Activated naive CD4-positive, alpha-beta T cell treated with anti-CD3 and anti-CD28 coated beads, Interleukin-2, amount 10 ng/mL, durations not matched to agents 5 hours and 36 hours (primary cell): ENCODE results near the gene ACSF2. TPM values are rescaled to one million over a fixed set of nuclear protein-coding genes. Genes with fewer than 3 reads are reported as not detected.

Source experiments
- total RNA-seq, 2 experiments: library from RNA; stranded (reverse); gene quantifications; one replicate each; pipeline ENCODE4 v1.2.3, GENCODE V29; 2021

ACSF2 gene, protein sequence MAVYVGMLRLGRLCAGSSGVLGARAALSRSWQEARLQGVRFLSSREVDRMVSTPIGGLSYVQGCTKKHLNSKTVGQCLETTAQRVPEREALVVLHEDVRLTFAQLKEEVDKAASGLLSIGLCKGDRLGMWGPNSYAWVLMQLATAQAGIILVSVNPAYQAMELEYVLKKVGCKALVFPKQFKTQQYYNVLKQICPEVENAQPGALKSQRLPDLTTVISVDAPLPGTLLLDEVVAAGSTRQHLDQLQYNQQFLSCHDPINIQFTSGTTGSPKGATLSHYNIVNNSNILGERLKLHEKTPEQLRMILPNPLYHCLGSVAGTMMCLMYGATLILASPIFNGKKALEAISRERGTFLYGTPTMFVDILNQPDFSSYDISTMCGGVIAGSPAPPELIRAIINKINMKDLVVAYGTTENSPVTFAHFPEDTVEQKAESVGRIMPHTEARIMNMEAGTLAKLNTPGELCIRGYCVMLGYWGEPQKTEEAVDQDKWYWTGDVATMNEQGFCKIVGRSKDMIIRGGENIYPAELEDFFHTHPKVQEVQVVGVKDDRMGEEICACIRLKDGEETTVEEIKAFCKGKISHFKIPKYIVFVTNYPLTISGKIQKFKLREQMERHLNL
- 10 to 100 TPM; 23.1 to 24.0 TPM for total RNA-seq

DNA sequence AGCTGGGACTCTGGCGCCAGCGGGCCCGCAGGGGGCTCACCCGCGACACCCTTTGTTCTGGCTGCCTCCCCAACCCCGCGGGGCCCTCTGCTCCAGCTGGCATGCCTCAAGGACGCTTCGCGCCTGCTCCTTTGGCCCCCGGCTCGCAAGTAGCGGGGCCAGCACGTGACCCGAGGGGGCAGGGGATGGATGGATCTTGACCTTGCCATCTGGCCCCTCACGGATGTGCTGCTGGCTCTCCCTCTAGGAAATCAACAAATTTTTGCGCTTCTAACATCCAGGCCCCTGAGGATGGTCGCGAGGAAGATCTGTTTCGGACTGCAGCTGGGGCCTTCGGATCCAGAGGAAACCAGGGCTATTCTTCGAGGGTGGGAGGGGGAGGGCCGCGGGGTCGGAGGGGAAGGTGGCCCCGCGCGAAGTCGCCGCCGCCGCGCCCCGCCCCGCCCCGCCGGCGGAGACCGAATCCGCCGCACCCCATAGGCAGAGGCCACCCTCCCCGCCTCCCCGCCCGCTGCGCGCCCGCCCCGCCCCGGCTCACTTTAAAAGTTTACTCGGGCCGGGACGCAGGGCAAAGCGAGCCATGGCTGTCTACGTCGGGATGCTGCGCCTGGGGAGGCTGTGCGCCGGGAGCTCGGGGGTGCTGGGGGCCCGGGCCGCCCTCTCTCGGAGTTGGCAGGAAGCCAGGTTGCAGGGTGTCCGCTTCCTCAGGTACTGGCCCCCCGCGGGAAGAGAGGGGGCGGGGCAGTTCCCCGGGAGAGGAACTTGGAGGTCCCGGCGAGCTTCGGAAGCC, at the start of gene ACSF2:
ACSF2 (plus strand) TSS at position 537 of the 790 bp plus-strand sequence; CDS start at position 581, 44 bp downstream.

DNA sequence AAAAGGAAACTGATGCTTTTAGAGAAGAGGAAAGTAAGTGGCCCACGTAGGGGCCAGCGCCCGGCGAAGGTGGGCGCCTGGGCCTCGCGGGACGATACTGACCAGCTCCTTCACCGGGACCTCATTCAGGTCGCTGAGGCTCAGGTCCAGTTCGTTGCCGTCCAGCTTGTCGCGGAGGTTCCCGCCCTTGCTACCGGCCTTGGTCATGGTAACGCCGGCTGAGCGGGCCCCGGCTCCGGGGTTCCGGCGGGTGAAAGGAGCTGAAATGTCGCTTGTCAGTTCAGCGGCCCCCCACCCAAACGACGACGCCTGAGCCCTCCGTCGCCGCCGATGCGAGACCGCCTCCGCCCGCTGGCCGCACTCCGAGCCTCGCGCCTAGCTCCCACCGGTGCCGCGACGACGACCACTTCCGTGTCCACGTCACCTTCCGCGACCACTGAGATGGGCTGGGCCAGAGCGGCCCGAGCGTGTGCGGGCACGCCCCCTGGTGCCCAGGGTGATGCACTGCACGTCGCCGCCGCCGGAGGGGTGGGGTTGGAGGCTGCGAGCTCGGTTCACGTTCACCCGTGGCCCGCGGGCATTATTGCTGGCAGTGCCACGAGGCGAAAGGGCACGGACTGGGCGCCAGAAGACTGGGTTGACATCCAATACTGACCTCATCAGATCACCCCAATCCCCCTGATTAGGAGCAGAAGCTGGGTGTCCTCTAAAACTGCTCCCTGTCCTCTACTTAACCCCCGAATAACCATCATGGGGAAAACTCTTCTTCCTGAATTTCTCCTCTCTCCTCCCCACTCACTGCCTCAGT, 28.7 kb upstream of the ACSF2 start, which contains the start of gene LRRC59:
LRRC59 (minus strand) TSS at position 413 of the 808 bp plus-strand sequence; CDS start at position 207, 206 bp downstream.

DNA sequence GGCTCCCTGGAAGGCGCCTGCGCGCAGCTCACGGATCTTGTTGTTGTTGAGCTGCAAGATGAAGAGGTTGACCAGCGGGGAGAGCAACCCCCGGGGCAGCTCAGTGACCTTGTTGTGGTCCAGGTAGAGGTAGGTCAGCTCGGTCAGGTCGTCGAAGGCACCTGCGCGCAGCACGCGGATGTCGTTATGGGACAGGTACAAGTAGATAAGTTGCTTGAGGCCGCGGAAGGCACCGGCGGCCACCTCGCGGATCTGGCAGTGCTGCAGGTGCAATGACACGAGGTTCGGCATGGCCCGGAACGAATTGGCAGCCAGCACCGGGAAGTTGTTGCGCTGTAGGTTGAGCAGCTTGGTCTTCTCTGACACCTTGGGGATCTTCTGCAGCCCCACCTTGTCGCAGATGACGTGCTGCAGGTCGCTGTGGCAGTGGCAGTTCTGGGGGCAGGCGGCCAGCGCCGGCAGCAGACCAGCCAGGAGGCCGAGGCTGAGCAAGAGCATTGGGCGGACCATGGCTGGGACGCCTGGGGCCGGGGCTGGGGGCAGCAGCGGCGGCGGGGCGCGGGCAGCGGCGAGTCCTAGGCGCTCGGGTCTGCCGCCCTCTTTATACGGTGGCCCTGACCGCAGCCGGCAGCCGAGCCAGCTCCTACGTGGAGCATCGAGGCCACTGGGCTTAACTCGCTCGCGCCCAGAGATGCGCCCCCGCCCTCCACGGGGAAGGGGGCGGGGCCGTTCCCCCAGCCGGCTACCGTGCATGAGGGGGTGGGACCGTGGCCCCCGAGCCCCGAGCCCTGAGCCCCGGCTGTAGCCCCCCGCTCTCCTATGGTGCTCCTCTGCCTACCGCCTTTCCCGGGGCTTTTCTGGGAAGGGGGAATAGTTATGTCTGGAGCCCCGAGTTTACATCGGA, 42.5 kb downstream of the ACSF2 start, which contains the start of gene CHAD:
CHAD (minus strand) TSS at position 577 of the 904 bp plus-strand sequence; CDS start at position 510, 67 bp downstream.

DNA sequence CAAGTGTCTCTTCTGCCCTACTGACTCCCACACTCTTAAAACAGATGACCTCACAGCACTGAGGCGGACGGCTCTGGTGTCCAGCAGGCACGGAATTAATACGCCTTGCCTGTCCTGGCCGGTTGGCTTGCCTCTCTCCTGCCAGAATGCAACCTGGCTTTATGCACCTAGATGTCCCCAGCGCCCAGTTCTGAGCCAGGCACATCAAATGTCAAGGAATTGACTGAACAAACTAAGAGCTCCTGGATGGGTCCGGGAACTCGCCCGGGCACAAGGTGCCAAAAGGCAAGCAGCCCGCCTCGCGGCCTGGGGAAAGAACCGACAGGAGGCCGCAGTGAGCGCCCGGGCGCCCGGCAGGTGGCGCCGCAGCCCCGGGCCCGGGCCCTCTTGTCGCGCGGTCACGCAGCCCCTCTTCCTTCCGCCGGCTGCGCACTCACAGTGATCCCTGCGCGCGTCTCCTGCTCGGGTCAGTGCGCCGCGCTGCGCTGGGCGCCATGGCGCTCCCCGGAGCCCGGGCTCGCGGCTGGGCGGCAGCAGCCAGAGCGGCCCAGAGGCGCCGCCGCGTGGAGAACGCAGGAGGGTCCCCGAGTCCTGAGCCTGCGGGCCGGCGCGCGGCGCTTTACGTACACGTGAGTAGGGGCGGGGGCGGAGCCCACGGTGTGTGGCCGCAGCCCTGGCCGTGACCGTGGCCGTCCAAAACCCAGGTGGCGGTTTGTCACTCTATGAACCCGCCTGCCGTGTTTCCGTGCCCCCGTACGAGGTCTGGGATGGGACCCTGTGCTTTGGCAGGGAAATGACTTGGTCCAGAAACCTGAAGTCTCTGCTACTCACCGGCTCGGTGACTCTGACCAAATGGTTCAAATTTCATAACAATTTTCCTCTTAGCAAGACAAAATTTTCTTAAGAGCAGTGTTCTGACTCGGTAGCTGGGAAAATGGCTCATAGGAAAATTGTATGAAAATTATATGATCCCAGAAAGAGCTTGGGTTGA, 52.7 kb downstream of the ACSF2 start, which contains the start of gene RSAD1:
RSAD1 (plus strand) TSS at position 470 of the 991 bp plus-strand sequence; CDS start at position 495, 25 bp downstream.

DNA sequence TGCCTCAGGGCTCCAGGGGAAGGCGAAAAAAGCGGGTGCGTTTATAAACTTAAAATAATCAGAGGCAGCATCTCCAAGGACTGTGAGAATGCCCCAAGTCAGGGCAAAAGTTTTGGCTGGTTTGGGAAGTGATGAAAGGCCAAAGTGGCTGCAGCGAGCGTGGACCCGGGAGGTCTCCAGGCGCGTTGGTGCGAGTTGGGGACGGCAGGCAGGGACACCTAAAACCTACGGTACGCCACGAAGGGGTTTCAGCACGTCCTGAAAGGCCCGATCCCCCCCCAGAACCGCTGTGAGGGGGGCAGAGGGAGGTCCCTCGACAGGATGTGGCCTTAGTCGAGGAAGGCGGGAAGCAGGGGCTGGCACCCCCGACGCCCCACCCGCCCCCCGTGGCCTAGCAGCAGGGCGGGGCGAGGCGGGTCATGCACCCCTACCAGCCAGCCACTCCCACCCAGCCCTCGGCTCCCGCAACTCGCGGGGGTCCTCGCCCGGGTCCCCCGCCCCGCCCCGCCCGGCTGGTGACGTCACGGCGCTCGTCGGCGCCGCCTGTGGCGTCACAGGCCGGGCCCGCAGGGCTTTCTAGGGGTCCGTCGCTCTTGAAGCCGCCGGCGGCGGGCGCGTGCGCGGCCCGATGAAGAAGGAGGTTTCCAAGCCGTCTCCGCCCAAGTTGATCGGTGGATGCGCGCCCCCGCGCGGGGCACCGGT, 82.0 kb downstream of the ACSF2 start, which contains the start of gene MYCBPAP:
MYCBPAP (plus strand) TSS at position 569 of the 702 bp plus-strand sequence. CDS start 236 bp downstream, outside the sequence.

Other genes with a start within 250 kb of the ACSF2 start
- gene COL1A1, start 224.6 kb upstream of the ACSF2 start, total RNA-seq: 1 to 10 TPM in 1 of 2 experiments, under 1 TPM in 1; 0.15 to 1.7 TPM
- gene TMEM92, start 151.8 kb upstream of the ACSF2 start, total RNA-seq: not detected
- 10 to 100 TPM; 22.6 to 23.3 TPM for gene XYLT2, start 80.1 kb upstream of the ACSF2 start, total RNA-seq
- 10 to 100 TPM; 53.6 to 54.6 TPM for gene MRPL27, start 53.0 kb upstream of the ACSF2 start, total RNA-seq
- 10 to 100 TPM; 13.0 to 13.2 TPM for gene EME1, start 53.0 kb upstream of the ACSF2 start, total RNA-seq
- gene LRRC59, start 28.7 kb upstream of the ACSF2 start, total RNA-seq: 10 to 100 TPM; 49.7 to 52.7 TPM
- not detected for gene CHAD, start 42.7 kb downstream of the ACSF2 start, total RNA-seq
- 10 to 100 TPM; 26.5 to 29.7 TPM for gene RSAD1, start 52.6 kb downstream of the ACSF2 start, total RNA-seq
- gene MYCBPAP, start 82.2 kb downstream of the ACSF2 start, total RNA-seq: 10 to 100 TPM; 10.3 to 11.5 TPM
- not detected for gene EPN3, start 106.5 kb downstream of the ACSF2 start, total RNA-seq
- 10 to 100 TPM; 15.8 to 17.7 TPM for gene SPATA20, start 121.0 kb downstream of the ACSF2 start, total RNA-seq
- gene CACNA1G, start 134.5 kb downstream of the ACSF2 start, total RNA-seq: not detected
- not detected for gene ABCC3, start 208.7 kb downstream of the ACSF2 start, total RNA-seq